SH-SY5Y (cell line): ENCODE data around the gene NCBP2L.

Experiments used
- GATA2 ChIP-seq: IDR thresholded peaks from 2 replicates; pipeline ENCODE4 v1.6.1; 2011; ENCODE audit warnings: mild to moderate bottlenecking, low read depth, low read length
- GATA3 ChIP-seq: IDR thresholded peaks from 2 replicates; pipeline ENCODE4 v1.6.1; 2011; ENCODE audit warnings: low read depth, mild to moderate bottlenecking, low read length, moderate library complexity

DNA sequence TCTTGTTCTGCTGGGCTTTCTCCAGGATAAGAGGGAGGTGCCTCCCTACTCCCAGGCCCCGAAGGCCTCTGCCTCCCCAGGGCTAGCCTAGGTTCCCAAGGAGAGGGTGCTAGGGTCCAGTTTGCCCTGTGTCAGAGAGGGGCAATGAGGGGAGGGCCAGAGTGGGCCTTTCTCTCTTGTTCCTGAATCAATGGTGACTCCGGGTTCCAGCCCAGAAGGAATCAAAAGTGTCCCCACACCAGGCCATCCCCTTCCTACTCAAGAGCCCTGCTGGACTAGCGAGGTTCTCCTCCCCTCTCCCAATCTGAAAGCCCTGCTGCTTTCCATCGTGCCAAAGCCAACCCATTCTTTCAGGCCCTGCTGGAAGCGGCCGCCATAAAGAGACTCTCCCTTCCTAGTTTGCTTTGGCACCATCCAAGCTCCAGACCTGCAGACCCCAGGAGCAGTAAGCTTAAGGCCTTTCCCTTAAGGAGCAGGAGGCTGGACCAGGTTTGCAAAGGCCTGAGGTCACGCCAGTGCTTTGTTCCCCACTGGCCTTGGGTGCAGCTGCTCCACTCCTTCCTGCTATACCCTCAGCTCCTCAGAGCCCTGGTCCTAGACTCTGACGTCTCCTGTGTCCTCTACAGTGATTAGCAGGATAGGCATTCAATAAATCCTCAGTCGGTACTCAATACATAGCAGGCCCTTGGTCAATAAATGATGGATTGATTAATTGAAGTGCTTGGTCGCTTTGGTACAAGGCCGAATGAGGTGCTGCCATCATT is 12.5 kb upstream of the NCBP2L start:
- TF ChIP-seq GATA2 = no peak
- no peak for TF ChIP-seq GATA3
